Measurements from ENCODE around the gene CEP20. TPM values are rescaled to one million over a fixed set of nuclear protein-coding genes. Genes with fewer than 3 reads are reported as not detected.
A peak's percentile ranks its signal among the peaks of the same experiment; 100 is the strongest.
"Not testable (repeated sequence)": the region's sequence is repeated elsewhere in the genome, so short reads cannot be mapped to it uniquely, and the experiment has no call there.

CEP20 gene
- 10 to 100 TPM; 34.1 to 66.9 (median 49.6) TPM for total RNA-seq

- H3K36me3 ChIP-seq: peaks cover 0 to 5% of the 10 kb centered on the region in 2 donors
- peak; percentile 100 for ATAC-seq
- H3K27me3 ChIP-seq: no peaks in the 10 kb centered on the region
- H3K9me3 ChIP-seq: no peaks in the 10 kb centered on the region
- 0% methylated on average over 10 of the region's 41 CpGs; no CpG with 5 or more reads in 1 of the 2 donors for WGBS, 2 donors (ENCODE audit: low coverage in 1 of 2)
- peak within 1 kb of the TSS; percentile 78 to 94 (median 88) for H3K27ac ChIP-seq
- peak within 1 kb of the TSS; percentile 85 to 86 for H3K4me3 ChIP-seq
- TF ChIP-seq POLR2A (IDR thresholded peaks at IDR 0.05) (peak; percentile 46 to 62), POLR2AphosphoS5 (IDR thresholded peaks at IDR 0.05) (peak; percentile 39), EP300 (IDR thresholded peaks at IDR 0.05) (no peak)
- TF ChIP-seq, protein P1, sequence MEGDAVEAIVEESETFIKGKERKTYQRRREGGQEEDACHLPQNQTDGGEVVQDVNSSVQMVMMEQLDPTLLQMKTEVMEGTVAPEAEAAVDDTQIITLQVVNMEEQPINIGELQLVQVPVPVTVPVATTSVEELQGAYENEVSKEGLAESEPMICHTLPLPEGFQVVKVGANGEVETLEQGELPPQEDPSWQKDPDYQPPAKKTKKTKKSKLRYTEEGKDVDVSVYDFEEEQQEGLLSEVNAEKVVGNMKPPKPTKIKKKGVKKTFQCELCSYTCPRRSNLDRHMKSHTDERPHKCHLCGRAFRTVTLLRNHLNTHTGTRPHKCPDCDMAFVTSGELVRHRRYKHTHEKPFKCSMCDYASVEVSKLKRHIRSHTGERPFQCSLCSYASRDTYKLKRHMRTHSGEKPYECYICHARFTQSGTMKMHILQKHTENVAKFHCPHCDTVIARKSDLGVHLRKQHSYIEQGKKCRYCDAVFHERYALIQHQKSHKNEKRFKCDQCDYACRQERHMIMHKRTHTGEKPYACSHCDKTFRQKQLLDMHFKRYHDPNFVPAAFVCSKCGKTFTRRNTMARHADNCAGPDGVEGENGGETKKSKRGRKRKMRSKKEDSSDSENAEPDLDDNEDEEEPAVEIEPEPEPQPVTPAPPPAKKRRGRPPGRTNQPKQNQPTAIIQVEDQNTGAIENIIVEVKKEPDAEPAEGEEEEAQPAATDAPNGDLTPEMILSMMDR (IDR thresholded peaks at IDR 0.05): peak in 3 of 4 experiments; percentile 29 to 71 (median 55)
- peaks cover 2 to 55% (median 12%) of the 10 kb centered on the region in 3 donors for H3K4me1 ChIP-seq
Observed at GRCh38 chr16:15888072-15888976, at the start of gene CEP20. CEP20 (minus strand) TSS chr16:15888603; CDS start chr16:15888585, 18 bp downstream.

- H3K36me3 ChIP-seq, H3K27me3 ChIP-seq, H3K4me1 ChIP-seq, H3K27ac ChIP-seq, ATAC-seq, H3K9me3 ChIP-seq, H3K4me3 ChIP-seq: not testable (repeated sequence)
- WGBS, 2 donors (ENCODE audit: low coverage in 1 of 2): 92 to 95% methylated on average over 2 to 5 of the region's 6 CpGs
Observed at GRCh38 chr16:15936809-15937208, 48.4 kb upstream of the CEP20 start.

GRCh38 chr16:15934991-15935390, 46.6 kb upstream of the CEP20 start:
- H3K27ac ChIP-seq: no peak overlapping the region
- no peak for ATAC-seq
- no peak overlapping the region for H3K4me3 ChIP-seq
- no peaks in the 10 kb centered on the region for H3K36me3 ChIP-seq
- TF ChIP-seq POLR2AphosphoS5 (IDR thresholded peaks at IDR 0.05) (no peak), POLR2A (IDR thresholded peaks at IDR 0.05) (no peak), EP300 (IDR thresholded peaks at IDR 0.05) (no peak)
- TF ChIP-seq, protein P1 (IDR thresholded peaks at IDR 0.05): no peak
- no peaks in the 10 kb centered on the region for H3K4me1 ChIP-seq
- peaks cover 0 to 4% (median 0%) of the 10 kb centered on the region in 3 donors for H3K9me3 ChIP-seq
- no peaks in the 10 kb centered on the region for H3K27me3 ChIP-seq

- Histone ChIP-seq H3K4me1 (no peaks in the 10 kb centered on the region), H3K36me3 (no peaks in the 10 kb centered on the region), H3K27ac (no peak overlapping the region), H3K9me3 (peaks cover 0 to 4% (median 0%) of the 10 kb centered on the region in 3 donors), H3K4me3 (no peak overlapping the region), H3K27me3 (no peaks in the 10 kb centered on the region)
- no peak for ATAC-seq
- WGBS, 2 donors (ENCODE audit: low coverage in 1 of 2): 55 to 71% methylated on average over 2 to 4 of the region's 4 CpGs
- TF ChIP-seq, protein P1 (IDR thresholded peaks at IDR 0.05): no peak
- TF ChIP-seq POLR2A (IDR thresholded peaks at IDR 0.05): no peak
- no peak for TF ChIP-seq EP300 (IDR thresholded peaks at IDR 0.05)
- TF ChIP-seq POLR2AphosphoS5 (IDR thresholded peaks at IDR 0.05): no peak
Observed at GRCh38 chr16:15933781-15934180, 45.4 kb upstream of the CEP20 start.

DNA sequence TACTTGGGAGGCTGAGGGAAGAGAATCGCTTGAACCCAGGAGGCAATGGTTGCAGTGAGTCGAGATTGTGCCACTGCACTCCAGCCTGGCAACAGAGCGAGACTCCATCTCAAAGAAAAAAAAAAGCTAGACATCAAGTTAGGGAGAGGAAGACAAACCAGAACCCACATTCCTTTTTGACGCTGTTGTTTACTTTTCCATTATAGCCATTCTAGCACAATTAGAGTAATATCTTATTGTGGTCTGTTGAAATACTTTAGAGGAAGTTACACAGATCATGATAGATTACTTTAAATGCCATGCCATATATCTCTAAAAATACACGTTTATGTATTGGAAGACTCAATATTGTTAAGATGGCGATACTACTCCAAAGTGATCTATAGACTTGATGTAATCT, 44.5 kb upstream of the CEP20 start:
- H3K4me1 ChIP-seq: no peaks in the 10 kb centered on the region
- no peaks in the 10 kb centered on the region for H3K36me3 ChIP-seq
- ATAC-seq: no peak
- H3K9me3 ChIP-seq: peaks cover 0 to 4% (median 0%) of the 10 kb centered on the region in 3 donors
- no peak for TF ChIP-seq EP300 (IDR thresholded peaks at IDR 0.05)
- TF ChIP-seq, protein P1 (IDR thresholded peaks at IDR 0.05): no peak
- no peak for TF ChIP-seq POLR2A (IDR thresholded peaks at IDR 0.05)
- TF ChIP-seq POLR2AphosphoS5 (IDR thresholded peaks at IDR 0.05): no peak
- H3K4me3 ChIP-seq: no peak overlapping the region
- no peak overlapping the region for H3K27ac ChIP-seq
- 60 to 90% methylated on average over 5 to 6 of the region's 6 CpGs for WGBS, 2 donors (ENCODE audit: low coverage in 1 of 2)
- no peaks in the 10 kb centered on the region for H3K27me3 ChIP-seq

Data from gastroesophageal sphincter (tissue), 4 donors.